Testis (tissue), 3 donors: ENCODE results near the gene SYNRG. TPM values are rescaled to one million over a fixed set of nuclear protein-coding genes. Genes with fewer than 3 reads are reported as not detected.
A peak's percentile ranks its signal among the peaks of the same experiment; 100 is the strongest.

Source experiments
- DNase-seq: peaks from one replicate; pipeline ENCODE4 v3.0.0-alpha.2; 2019
- H3K27ac ChIP-seq, 2 donors: fragments of 200-600 bp; sonication (generic); one replicate each; pipeline ENCODE4 v1.5.1; 2019
- H3K27me3 ChIP-seq: fragments of 200-600 bp; sonication (generic); one replicate; pipeline ENCODE4 v1.5.1; 2019
- H3K36me3 ChIP-seq: fragments of 200-600 bp; sonication (generic); one replicate; pipeline ENCODE4 v1.5.1; 2017; ENCODE audit warnings: low read depth; ENCODE audit errors: missing control alignments
- H3K4me1 ChIP-seq: fragments of 200-600 bp; sonication (generic); one replicate; pipeline ENCODE4 v1.5.1; 2019
- H3K4me3 ChIP-seq, 2 donors: fragments of 200-600 bp; sonication (generic); one replicate each; pipeline ENCODE4 v1.5.1; 2017 to 2019
- H3K9me3 ChIP-seq: fragments of 200-600 bp; sonication (generic); one replicate; pipeline ENCODE4 v1.5.1; 2017
- CTCF ChIP-seq, 3 experiments: fragments of 450-650 bp in 2 of 3; fragments of 200-600 bp in 1 of 3; sonication (generic) in 1 of 3; IDR thresholded peaks; one replicate each; pipeline ENCODE4 v1.5.1; 2016 to 2019; ENCODE audit warnings: antibody characterized with exemption in 3 of 3, mild to moderate bottlenecking in 2 of 3, moderate library complexity in 1 of 3
- POLR2A ChIP-seq: fragments of 450-650 bp; IDR thresholded peaks from one replicate; pipeline ENCODE4 v1.6.1; 2017; ENCODE audit warnings: antibody characterized with exemption, mild to moderate bottlenecking, moderate library complexity
- WGBS, 2 donors: methylation state at CpG; one replicate each; pipeline ENCODE4 v1.1.5; 2018; 5-methylcytosine and 5-hydroxymethylcytosine counted together
- intact Hi-C: fragments of 100-400 bp; cut with DNase I; formaldehyde crosslinking; loops from one replicate; pipeline ENCODE4 v1.15.1; 2023; ENCODE audit warnings: low total_unique reads
- polyA plus RNA-seq: library from polyadenylated mRNA; stranded (reverse); fragments of 350-450 nt; fragmentation: Illumina TruSeq; extraction: RNeasy Lipid Tissue Mini Kit (QIAGEN cat#74804); gene quantifications from one replicate; pipeline ENCODE4 v1.2.3, GENCODE V29; 2014; ENCODE audit warnings: low read depth, low replicate concordance; ENCODE audit not compliant: insufficient read depth
- total RNA-seq, 2 donors: library from RNA; depleted of rRNA; stranded (reverse); fragments of >200 nt; gene quantifications; one replicate each; pipeline ENCODE4 v1.2.3, GENCODE V29; 2016

SYNRG gene
- total and polyA plus RNA-seq, 3 donors from 2014 or later, result 50.1 to 72.2 (median 54.6) TPM

- H3K4me3 ChIP-seq, result peak within 1 kb of the TSS; percentile 80 to 82
- no peaks in the 10 kb centered on the region for H3K27me3 ChIP-seq
- peaks cover 33% of the 10 kb centered on the region for H3K4me1 ChIP-seq
- H3K36me3 ChIP-seq, result no peaks in the 10 kb centered on the region
- DNase-seq, result peak; percentile 84
- TF ChIP-seq CTCF (IDR thresholded peaks at IDR 0.05) (no peak), POLR2A (no peak)
- 1% methylated on average over 50 of the region's 100 CpGs; no CpG with 5 or more reads in 1 of the 2 donors for WGBS, 2 donors
- intact Hi-C loops, result no loop called here
- peak within 1 kb of the TSS; percentile 46 to 71 for H3K27ac ChIP-seq
- no peaks in the 10 kb centered on the region for H3K9me3 ChIP-seq
These were observed 119.8 kb downstream of the SYNRG start, which contains the start of gene DUSP14 for GRCh38 chr17:37489197-37490001. Gene DUSP14, plus strand, starts transcription at chr17:37489891. Its CDS starts 22,382 bp downstream, at chr17:37512273.

GRCh38 chr17:37488607-37489196, 120.5 kb downstream of the SYNRG start:
- DNase-seq, result peak; percentile 70
- Histone ChIP-seq H3K4me3 (peak overlapping the region; percentile 80 to 82), H3K27me3 (no peaks in the 10 kb centered on the region), H3K27ac (peak overlapping the region; percentile 46 to 71), H3K36me3 (no peaks in the 10 kb centered on the region), H3K4me1 (peaks cover 33% of the 10 kb centered on the region), H3K9me3 (no peaks in the 10 kb centered on the region)
- 0 to 1% methylated on average over 20 to 25 of the region's 25 CpGs for WGBS, 2 donors
- intact Hi-C loops, result no loop called here
- no peak for TF ChIP-seq POLR2A
- TF ChIP-seq CTCF (IDR thresholded peaks at IDR 0.05), result no peak

- WGBS, 2 donors, result 19 to 25% methylated on average over 7 of the region's 7 CpGs
- no peak for TF ChIP-seq CTCF (IDR thresholded peaks at IDR 0.05)
- no peak for TF ChIP-seq POLR2A
- intact Hi-C loops, result no loop called here
- Histone ChIP-seq H3K4me1 (peaks cover 29% of the 10 kb centered on the region), H3K9me3 (no peaks in the 10 kb centered on the region), H3K36me3 (no peaks in the 10 kb centered on the region), H3K4me3 (peak overlapping the region in 1 of 2 donors; percentile 80), H3K27me3 (no peaks in the 10 kb centered on the region), H3K27ac (no peak overlapping the region)
- DNase-seq, result no peak
These were observed 121.1 kb downstream of the SYNRG start for GRCh38 chr17:37488009-37488604.

- Histone ChIP-seq H3K27me3 (no peaks in the 10 kb centered on the region), H3K9me3 (no peaks in the 10 kb centered on the region), H3K4me3 (no peak overlapping the region), H3K27ac (no peak overlapping the region), H3K36me3 (no peaks in the 10 kb centered on the region), H3K4me1 (peaks cover 17% of the 10 kb centered on the region)
- intact Hi-C loops, result no loop called here
- WGBS, 2 donors, result 58 to 59% methylated on average over 1 of the region's 1 CpG
- TF ChIP-seq CTCF (IDR thresholded peaks at IDR 0.05), result no peak
- no peak for TF ChIP-seq POLR2A
- no peak for DNase-seq
These were observed 123.2 kb downstream of the SYNRG start for GRCh38 chr17:37485938-37486570.
